Thoracic aorta (tissue), 2 donors: ENCODE data around the gene ZNF407. TPM values are rescaled to one million over a fixed set of nuclear protein-coding genes. Genes with fewer than 3 reads are reported as not detected.

Experiments used
- ATAC-seq: fragments of 150-250 bp; one replicate; pipeline ENCODE4 v1.8.0; 2017; ENCODE audit warnings: low read depth; ENCODE audit not compliant: insufficient number of reproducible peaks, low FRiP score
- DNase-seq: peaks from one replicate; pipeline ENCODE4 v3.0.0-alpha.2; 2020; ENCODE audit warnings: low spot score
- H3K27ac ChIP-seq, 2 donors: fragments of 200-600 bp; sonication (generic); 1 replicate in 1 of 2; 2 replicates in 1 of 2; pipeline ENCODE4 v1.5.1; 2016; ENCODE audit warnings: mild to moderate bottlenecking in 2 of 2, moderate library complexity in 2 of 2
- H3K27me3 ChIP-seq: fragments of 200-600 bp; sonication (generic); replicated peaks from 2 replicates; pipeline ENCODE4 v1.6.0; 2016; ENCODE audit warnings: mild to moderate bottlenecking; ENCODE audit not compliant: insufficient read depth
- H3K36me3 ChIP-seq: fragments of 200-600 bp; sonication (generic); one replicate; pipeline ENCODE4 v1.5.1; 2016
- H3K4me1 ChIP-seq, 2 donors: fragments of 200-600 bp; sonication (generic); 1 replicate in 1 of 2; 2 replicates in 1 of 2; pipeline versions ENCODE4 v1.5.1 to v1.6.0; 2016; ENCODE audit warnings: low read depth in 2 of 2, mild to moderate bottlenecking in 1 of 2; ENCODE audit not compliant: control insufficient read depth in 1 of 2
- H3K4me3 ChIP-seq: fragments of 200-600 bp; sonication (generic); 2 replicates; pipeline ENCODE4 v1.5.1; 2016; ENCODE audit warnings: mild to moderate bottlenecking
- H3K9me3 ChIP-seq: fragments of 200-600 bp; sonication (generic); 2 replicates; pipeline ENCODE4 v1.5.1; 2016
- total RNA-seq, 2 donors: library from RNA; depleted of rRNA; stranded (reverse); fragments of >200 nt; gene quantifications; one replicate each; pipeline versions ENCODE4 v1.1.0 to v1.2.3, GENCODE V29; 2016
- TF ChIP-seq, protein P1 (sequence below): fragments of 200-600 bp; sonication (generic); IDR thresholded peaks from one replicate; pipeline ENCODE4 v1.5.1; 2019; ENCODE audit warnings: antibody characterized with exemption

ZNF407 gene
- total RNA-seq, 2 donors from 2014 or later = 18.7 to 26.7 TPM

DNA sequence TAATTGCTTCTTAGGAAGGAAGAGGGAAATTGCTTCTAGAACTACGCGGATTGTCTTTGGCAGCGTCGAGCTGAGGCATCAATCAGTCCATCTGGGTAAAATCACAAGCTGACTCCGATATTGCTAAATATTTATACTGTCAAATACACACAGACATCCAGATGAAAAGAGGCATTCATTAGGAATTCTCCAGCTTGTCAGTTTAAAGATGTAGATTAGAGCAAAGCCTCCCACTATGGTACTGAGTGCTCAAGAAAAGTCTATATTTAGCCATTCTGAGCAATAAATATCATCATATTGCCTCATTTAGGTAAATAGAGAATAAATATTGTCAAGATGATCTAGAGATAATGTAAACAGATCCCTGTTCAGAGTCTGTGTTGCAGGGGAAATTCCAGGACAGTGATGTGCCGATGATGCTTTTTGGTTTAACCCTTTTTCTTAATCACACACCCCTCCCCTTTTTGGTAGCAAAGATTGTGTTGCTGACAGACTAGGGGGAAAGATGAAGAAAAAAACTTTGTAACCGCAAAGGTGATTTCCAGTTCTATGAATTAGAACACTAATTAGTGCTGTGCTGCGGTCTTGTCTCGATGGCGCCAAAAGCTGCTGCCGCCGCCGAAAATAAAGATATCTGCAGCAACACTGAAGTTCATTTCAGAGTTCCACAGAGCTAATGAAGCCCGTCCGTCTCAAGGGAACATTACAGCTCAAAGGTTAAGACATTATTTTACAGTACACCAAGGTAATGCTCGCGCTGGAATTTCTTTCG lies 439.4 kb downstream of the ZNF407 start:
- no peak for DNase-seq
- no peak overlapping the region for H3K4me3 ChIP-seq
- no peak overlapping the region for H3K27ac ChIP-seq
- TF ChIP-seq, protein P1, sequence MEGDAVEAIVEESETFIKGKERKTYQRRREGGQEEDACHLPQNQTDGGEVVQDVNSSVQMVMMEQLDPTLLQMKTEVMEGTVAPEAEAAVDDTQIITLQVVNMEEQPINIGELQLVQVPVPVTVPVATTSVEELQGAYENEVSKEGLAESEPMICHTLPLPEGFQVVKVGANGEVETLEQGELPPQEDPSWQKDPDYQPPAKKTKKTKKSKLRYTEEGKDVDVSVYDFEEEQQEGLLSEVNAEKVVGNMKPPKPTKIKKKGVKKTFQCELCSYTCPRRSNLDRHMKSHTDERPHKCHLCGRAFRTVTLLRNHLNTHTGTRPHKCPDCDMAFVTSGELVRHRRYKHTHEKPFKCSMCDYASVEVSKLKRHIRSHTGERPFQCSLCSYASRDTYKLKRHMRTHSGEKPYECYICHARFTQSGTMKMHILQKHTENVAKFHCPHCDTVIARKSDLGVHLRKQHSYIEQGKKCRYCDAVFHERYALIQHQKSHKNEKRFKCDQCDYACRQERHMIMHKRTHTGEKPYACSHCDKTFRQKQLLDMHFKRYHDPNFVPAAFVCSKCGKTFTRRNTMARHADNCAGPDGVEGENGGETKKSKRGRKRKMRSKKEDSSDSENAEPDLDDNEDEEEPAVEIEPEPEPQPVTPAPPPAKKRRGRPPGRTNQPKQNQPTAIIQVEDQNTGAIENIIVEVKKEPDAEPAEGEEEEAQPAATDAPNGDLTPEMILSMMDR = no peak
- no peak for ATAC-seq
- H3K9me3 ChIP-seq = no peaks in the 10 kb centered on the region
- H3K36me3 ChIP-seq = no peaks in the 10 kb centered on the region
- no peaks in the 10 kb centered on the region for H3K27me3 ChIP-seq
- H3K4me1 ChIP-seq = no peaks in the 10 kb centered on the region

DNA sequence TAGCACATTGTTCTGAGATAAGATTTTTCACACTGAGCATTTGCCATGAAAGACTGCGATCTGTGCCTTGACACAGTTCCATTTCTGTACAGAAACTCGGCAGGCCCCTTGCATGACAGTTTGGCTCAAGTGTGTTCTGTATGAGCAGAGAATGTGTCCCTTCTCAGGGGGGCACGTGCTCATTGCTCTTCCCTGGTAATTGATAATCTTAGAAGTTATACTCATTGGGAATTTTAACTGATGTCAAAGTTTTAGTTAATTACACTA lies 440.0 kb downstream of the ZNF407 start:
- no peak overlapping the region for H3K4me3 ChIP-seq
- no peaks in the 10 kb centered on the region for H3K9me3 ChIP-seq
- no peak for ATAC-seq
- no peak overlapping the region for H3K27ac ChIP-seq
- TF ChIP-seq, protein P1 = no peak
- DNase-seq = no peak
- H3K27me3 ChIP-seq = no peaks in the 10 kb centered on the region
- H3K4me1 ChIP-seq = no peaks in the 10 kb centered on the region
- no peaks in the 10 kb centered on the region for H3K36me3 ChIP-seq

DNA sequence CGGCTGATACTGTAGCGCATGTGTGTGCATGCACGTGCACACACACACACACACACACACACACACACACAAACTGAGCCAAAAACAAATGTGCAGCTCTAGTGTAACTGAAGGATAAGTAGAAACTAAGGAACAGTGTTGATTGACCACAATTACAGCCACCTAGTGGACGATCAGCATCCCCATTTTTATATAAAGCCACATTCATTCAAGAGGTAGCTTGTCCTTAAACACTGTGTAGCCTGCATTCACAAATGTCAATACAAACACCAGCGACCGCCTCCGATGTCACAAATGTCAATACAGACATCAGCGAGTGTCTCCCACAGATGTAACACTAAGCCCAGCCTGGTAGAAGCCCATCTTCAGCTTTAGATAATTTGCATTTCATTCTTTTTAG lies 443.9 kb downstream of the ZNF407 start:
- no peak for DNase-seq
- ATAC-seq = no peak
- Histone ChIP-seq H3K4me3 (no peak overlapping the region), H3K4me1 (no peaks in the 10 kb centered on the region), H3K27ac (no peak overlapping the region), H3K27me3 (no peaks in the 10 kb centered on the region), H3K36me3 (no peaks in the 10 kb centered on the region), H3K9me3 (no peaks in the 10 kb centered on the region)
- TF ChIP-seq, protein P1 = no peak

DNA sequence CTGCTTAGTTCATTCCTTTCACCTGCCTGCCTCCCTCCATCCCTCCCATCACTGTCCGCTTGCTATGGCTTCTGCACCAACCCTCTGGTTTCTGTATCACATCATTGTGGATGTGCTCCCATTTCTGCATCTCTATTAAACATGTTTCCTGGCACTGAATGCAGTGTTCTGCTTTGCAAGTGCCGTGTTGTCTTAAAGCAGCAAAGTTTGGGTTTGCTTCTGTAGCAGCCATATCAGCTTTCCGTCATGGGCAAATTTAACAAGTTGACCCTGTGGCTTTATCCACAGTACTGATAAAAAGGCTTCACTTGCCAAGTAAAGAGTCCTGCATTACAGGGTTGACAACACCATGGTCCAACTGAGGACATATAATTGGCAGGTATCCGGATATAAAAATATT lies 445.8 kb downstream of the ZNF407 start:
- Histone ChIP-seq H3K27me3 (no peaks in the 10 kb centered on the region), H3K27ac (no peak overlapping the region), H3K4me1 (no peaks in the 10 kb centered on the region), H3K36me3 (no peaks in the 10 kb centered on the region), H3K9me3 (no peaks in the 10 kb centered on the region), H3K4me3 (no peak overlapping the region)
- TF ChIP-seq, protein P1 = no peak
- no peak for DNase-seq
- ATAC-seq = no peak

DNA sequence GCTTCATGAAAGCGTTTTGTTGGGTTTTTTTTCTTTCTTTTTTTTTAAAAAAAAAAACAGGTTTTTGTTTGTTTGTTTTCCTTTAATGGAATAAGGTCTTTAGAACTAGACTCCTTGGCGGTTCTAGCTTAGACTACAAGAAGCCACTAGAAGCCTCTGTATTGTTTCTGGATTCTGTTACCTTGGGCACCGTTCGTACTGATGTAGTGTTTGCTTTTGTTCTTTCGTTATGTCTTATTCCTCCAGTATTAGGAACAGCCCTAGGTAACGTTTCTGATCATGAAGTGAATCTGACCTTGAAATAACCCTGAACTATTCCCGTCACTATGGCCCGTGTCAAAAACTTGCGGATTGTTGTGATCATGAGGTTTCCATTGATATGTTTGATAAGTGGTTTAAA lies 446.6 kb downstream of the ZNF407 start:
- TF ChIP-seq, protein P1 = no peak
- Histone ChIP-seq H3K4me1 (no peaks in the 10 kb centered on the region), H3K4me3 (no peak overlapping the region), H3K36me3 (no peaks in the 10 kb centered on the region), H3K27ac (no peak overlapping the region), H3K27me3 (no peaks in the 10 kb centered on the region), H3K9me3 (no peaks in the 10 kb centered on the region)
- ATAC-seq = no peak
- no peak for DNase-seq
